Stimulated activated CD4-positive, alpha-beta T cell treated with anti-CD3 and anti-CD28 coated beads, Interleukin-1b, Interleukin-23, amount 100 ng/mL, for 48 hours (primary cell): ENCODE measurements around the gene GAK.
"Not testable (repeated sequence)": the region's sequence is repeated elsewhere in the genome, so short reads cannot be mapped to it uniquely, and the experiment has no call there.

Experiments
- DNase-seq: peaks from one replicate; pipeline ENCODE4 v3.0.0-alpha.2; 2020

The GAK gene

DNA sequence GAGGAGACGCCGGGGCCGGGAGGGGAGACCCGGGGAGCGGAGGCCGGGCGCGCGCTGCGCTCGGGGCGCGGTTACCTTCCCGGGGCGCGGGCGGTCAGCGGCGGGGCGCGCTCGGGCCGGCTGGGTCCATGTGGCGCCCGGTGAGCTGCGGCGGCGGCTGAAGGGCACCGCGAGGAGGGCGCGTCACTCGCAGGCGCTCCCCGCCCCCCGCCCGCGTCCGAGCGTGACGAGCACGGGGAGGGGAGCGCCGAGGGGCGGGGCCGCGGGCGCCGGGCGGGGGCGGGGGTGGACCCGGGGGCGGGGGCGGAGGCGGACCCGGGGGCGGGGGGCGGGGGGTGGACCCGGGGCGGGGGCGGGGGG, 106.2 kb downstream of the GAK start, which contains the start of gene CPLX1:
Gene CPLX1, minus strand, starts transcription at position 159 of the 360 bp plus-strand sequence. CDS start 1,607 bp downstream, outside the sequence.
- no peak for DNase-seq

DNA sequence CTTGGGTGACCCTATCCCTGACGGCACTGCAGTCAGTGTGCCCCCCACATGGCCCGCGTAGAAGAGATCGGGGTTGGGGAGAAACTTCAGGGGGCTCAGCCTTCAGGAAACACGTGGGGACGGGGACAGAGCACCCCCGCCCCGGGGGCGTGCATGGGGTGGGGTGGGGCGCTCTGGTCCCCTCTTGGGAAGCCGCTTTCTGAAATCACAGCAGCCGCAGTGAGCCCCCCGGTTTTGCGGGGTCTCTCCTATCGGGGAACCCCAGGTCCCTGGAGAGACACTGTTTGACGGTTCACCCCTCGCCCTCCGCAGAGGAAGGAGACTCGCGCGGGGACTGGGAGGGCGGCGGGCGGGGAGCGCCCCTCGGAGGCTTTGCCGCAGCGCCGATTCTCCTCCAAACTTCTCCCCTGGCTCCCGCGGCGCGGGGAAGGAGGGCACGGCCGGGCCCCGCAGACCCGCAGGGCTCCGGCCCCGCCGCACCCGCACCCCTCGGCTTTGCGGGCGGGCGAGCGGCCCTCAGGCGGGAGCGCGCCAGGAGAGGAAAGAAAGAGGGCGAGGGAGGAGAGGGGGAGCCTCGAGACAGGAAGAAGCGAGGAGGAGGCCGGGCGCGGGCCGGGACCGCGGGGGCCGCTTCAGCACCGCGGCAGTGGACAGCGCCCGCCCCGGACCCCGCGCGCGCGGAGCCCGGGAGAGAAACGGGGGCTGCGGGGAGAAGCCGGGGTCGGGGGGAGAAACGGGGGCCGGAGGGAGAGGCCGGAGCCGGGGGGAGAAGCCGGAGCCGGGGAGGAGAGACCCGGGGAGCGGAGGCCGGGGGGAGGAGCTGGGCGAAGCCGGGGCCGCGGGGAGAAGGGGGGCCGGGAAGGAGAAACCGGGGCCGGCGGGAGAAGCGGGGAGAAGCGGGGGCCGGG, 106.8 kb downstream of the GAK start:
- DNase-seq, result no peak

DNA sequence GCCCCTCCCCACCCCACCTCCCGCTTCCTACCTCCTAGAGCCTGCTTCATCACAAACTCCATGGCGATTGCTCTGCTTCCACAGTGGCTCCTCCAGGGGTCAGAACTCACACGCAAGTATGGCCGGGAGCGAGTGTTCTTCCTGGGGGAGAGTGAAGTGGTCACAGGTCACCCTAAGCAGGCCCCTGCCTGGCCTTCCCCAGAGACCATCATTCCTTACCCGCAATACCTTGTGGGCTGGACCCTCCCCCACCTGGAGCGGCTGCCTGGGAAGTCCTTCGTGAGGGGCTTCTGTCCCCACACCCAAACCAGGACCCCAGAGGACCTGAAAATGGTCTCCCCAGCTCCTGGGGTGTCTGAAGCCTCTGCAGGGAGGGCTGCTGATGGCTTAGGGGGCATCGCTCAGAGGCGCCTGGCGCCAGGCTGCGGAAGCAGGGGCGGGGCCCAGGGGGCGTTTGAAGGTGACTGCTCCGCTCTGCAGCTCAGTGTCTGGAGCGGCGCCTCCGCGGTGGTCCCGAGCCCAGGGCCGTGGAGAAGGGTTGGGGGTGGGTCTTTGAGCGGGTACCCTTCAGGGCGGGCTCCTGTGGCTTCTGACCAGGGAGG, 107.6 kb downstream of the GAK start:
- no peak for DNase-seq

DNA sequence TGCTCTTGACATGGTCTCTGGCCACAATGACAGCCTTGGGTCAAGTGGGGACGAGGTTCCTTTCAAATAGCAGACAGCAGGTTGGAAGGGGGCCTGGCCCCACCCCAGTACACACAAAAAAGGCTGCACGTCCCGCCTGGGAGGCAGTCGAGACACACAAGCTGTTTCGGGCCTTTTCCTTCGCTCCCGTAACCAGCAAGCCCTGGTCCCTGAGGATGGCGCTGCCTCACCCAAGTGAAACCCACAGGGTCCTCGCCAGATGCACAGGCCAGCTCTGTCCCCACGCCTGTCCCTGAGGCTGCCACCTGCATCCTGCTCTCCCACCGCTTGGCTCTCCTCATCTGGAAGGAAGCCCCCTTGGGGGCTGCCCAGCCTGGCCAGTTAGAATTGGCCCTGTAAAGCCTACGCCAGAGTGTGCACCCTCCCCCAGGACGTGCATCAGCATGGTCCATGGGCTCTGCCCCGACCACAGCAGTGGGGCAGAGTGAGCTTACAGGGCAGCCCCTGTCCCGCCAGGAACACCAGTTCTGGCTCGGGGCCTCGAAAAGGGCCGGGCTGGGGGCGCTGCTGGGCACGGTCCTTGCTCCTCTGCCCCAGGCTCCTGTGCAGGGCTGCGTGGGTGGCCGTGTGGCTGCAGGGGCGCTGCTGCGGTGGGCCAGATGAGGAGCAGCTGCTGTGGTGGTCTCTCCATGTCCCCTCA, 108.2 kb downstream of the GAK start:
- DNase-seq, result no peak

DNA sequence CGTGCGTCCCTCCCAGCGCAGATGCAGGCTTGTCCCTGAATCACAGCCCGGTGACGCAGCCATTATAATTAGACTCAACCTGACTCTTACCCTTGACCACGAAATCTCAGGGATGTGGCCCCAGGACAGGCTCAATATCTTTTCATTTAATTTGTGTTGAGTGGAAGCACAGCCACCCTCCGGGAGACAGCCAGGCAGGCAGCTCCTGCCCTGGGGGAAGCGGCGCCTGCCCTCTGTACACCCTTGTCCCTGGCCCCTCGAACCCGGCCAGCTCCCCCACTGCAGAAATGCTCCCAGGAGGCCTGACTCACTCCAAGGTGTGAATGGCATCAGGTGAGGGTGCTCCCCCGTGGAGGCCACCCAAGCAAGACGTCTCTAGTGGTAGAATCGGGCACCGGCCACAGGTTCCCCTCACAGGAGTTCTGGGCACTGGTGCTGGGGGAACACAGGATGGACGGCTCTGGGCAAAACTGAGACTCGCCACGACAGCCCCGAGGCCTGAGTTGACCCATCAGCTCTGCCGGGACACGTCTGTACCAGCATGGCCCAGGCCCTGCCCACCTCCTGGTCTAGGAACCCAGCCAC, 108.8 kb downstream of the GAK start:
- no peak for DNase-seq

DNA sequence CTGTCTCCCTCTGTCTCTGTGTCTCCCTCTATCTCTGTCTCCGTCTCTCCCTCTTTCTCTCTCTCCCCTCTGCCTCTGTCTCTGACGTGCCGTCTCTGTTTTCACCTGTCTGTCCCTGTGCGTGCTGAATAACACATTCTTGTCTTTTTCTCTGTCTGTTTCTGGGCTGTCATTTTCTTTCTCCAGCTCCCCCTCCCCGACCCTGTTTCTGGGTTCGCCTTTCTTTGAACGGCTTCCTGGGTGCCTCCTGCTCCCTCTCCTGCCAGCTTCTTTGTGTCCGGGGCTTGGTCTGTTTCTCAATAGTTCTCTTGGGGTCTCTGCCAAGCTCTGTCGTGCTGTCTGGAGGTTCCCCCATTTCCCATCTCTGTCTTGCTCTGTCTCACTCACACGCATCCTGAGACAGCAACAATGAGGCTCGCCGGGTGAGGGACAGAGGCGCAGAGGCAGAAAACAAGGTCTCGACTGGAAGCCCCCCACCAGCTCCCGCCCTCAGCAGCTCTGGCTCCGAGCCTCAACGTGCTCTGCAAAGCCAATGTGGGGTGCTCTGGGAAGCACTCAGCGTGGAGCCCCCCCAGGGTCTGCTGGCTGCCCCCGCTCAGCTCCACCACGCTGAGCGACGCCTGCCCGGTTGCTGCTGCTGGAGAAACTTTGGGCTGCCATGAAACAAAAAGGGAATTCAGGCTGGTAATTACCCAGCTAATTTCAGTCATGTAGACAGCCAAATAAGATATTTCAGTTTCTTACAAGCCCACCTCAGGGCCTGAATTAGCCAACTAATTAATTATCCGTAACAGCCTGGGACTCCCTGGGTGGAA, 109.5 kb downstream of the GAK start:
- DNase-seq, result no peak

DNA sequence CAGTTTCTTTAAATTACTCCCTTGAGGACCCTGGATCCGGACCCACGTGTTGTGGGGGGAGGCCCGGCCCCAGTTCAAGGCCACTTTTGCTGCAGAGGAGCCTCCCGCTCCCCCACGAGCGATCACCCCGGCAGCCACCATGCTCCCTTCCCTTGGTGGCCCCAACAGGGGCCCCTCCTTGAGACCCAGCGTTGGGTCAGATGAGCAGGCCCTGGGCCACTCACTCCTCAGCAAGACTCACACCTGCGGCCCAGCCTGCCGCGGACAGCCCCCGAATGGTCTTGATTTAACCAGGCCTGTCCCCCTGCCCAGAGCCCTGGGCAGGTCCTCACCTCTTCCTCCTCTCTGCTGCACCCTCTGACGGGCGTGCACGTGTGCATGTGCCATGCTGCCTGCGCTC, 110.5 kb downstream of the GAK start:
- DNase-seq, result no peak

DNA sequence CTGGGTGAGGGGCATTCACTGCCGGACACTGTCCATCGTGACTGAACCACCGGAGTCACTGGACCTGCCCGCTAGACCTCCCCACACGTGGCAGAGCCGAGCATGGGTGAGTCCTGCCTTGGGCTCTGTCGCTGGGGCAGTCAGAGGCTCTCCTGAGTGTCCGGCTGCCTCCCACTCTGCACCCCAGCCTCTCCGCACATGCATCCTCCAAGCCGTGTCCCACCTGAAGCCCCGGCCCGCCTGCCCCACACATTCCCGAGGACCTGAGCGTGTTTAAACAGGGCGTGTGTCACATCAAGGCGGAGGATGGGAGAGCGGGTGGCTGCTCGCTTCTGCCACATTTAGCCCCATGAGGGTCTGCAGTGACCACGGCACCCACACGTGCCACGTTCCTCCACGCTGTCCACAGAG, 110.9 kb downstream of the GAK start:
- DNase-seq, result no peak

DNA sequence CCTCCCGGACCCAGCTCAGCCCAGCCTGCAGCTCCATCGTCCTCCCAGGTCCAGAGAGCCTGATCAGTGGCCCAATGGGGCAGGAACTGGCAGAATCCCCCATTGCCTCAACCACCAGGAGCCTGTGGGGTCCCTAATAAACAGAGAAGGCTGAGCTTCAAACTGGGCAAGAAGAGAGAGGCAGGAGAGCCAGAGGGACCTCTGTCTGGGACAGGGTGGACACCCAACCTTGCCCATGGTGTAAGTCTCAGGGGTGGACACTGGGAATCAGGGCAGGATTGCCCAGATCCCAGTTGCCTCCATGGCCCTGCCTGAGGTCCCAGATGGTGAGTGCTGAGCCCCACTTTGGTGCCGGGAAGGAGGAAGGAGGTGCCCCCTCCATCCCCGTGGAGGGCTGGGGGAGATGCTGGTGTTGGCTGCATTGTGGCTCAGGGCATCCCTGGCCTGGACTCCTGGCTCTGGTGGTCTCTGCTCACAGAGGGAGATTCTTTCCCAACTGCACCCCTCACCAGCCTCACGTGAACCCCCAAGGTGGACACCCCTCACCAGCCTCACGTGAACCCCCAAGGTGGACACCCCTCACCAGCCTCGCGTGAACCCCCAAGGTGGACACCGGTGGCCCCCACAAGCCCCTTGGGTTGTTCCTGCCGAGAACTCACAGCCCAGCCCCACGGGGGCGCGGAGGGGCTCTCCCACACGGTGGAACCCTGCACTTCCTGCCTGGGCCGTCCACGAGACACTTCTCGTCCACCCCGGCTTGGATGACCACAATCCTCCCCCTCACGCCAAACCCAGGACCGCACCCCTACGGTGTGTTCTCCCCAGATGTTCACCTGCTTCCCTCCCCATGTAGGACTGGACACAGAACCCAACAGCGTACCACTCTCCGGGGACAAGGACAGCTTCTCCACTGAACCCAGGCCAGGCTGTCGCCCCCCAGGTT, 111.6 kb downstream of the GAK start:
- no peak for DNase-seq

DNA sequence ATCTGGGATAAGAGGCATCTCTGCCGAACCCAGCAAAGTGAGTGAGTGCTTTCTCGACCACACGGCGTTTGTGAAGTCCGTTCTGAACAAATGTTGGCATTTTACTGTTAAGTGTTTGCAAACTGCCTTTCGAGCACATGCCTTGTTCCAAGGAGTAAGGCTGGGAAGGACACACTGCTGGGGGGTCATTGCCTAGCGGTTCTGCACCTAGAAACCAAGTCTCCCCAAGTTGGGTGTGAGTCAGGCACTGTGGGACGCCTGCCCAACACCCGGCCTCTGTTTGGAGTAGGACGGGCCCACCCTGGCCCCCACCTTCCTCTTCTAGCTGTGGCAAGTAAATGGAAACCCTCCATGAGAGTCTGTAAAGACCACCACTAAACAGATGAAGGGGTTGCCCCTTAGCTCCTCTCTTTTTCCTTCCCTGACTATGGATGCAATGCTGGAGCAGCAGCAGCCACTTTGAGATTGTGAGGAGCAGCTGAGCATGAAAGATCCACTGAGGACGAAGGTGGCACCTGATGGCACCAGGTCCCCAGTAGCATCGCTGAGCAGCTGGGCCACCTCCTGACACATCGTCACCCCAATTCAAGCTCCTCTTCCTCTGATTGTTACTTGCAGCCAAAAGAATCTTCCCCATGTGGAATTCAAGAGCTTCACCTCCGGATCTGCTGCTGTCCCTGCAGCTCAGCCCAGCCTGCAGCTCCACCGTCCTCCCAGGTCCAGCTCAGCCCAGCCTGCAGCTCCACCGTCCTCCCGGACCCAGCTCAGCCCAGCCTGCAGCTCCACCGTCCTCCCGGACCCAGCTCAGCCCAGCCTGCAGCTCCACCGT, 112.5 kb downstream of the GAK start:
- no peak for DNase-seq

DNA sequence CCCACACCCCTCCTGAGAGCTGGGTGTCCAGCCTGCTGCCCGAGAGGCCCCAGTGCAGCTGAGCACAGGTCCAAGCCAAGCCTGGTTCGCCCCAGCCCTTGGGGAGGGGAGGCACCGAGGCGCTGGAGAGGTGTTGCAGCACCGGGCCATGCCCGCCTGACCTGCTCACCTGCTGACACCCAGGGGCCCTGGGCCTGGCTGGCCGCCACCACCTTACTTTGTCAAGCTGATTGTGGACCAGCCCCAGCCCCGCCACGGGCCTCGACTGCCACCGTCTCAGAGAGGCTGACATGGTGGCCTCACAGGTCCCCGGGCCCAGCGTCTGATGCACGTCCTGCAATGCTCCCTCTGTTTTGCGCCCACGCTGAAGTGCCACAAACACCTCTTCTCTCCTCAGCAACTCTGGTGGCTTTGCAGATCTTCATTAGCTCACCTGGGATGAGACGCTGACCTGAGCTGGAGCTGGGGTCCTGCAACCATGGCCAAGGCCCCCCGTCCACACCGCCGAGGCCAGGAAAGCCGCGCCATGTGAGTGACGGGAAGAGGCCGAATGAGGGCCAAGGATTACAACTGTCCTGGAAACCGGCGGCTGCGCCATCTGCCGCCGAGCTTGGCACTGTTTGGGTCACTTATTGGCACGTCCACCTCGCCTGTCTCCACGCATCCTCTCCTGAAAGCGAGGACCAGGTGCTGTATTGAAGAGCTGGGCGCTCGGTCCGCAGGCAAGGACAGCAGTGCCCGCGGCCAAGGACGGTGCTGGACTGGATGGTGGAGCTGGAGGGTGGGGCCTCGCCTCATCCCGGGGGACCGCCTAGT, 113.8 kb downstream of the GAK start:
- DNase-seq, result no peak

DNA sequence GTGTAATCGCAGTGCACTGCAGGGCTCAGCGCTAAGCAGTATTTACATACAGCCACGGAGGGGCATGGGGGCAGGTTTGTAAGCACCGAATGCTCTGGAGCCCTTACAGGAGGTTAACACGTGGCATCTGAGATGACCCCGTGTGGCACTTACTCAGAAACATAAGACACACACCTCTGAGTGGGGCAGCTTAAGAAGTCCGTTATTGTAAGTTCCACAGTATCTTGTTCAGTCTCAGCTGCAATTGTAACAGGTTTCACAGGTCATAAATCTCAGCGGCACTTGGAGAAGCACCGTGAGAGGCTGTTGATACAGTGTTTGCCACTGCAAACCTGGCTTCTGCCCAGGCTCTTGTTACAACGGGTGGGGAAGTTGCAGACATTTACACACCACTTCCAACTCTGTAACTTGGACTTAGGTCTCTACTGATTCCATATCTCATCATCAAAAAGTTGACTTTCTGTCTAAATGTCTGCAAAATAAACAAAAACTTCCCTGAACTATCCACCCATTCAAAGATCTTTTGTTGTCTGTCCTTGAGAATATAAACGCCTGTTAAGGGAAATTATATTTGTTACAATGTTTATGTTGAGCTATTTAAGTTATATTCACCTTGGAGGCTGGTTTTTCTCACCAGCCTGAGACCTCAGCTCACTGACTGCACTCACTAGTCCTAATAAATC, 116.5 kb downstream of the GAK start:
- no peak for DNase-seq

DNA sequence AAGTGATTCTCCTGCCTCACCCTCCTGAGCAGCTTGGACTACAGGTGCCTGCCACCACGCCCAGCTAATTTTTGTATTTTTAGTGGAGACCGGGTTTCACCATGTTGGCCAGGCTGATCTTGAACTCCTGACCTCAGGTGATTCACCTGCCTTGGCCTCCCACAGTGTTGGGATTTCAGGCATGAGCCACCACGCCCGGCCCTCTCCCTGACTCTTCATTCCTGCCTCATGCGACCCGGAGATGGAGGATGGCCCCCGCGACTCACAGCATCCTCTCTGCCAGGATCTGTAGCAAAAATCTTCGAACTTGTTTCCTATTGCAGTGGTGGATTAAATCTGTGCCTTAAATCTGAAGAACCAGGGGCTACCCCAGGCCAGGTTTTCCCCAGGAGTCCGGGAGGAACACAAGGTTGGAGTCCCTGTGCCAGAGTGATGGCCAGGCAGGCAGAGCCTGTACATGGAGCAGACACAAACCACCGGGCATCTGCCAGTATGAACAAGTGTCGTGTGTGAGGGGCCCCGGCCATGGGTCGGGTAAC, 117.7 kb downstream of the GAK start:
- no peak for DNase-seq

DNA sequence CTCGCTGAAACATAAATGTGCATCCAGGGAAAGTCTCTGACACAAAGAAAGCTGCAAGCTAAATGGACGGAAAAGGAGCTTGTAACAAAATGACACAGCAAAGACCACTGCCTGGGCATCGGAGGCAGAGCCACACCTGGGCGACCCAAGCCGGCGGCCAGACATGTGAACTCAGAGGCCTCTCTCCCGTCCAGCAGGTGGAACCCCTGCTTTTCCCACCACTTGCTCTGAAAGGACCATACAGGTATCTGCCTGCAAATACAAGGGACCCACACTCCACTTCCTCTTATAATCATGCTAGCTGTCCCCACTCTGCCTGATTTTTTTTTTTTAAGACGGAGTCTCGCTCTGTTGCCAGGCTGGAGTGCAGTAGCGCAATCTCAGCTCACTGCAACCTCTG, 118.2 kb downstream of the GAK start:
- DNase-seq, result no peak

DNA sequence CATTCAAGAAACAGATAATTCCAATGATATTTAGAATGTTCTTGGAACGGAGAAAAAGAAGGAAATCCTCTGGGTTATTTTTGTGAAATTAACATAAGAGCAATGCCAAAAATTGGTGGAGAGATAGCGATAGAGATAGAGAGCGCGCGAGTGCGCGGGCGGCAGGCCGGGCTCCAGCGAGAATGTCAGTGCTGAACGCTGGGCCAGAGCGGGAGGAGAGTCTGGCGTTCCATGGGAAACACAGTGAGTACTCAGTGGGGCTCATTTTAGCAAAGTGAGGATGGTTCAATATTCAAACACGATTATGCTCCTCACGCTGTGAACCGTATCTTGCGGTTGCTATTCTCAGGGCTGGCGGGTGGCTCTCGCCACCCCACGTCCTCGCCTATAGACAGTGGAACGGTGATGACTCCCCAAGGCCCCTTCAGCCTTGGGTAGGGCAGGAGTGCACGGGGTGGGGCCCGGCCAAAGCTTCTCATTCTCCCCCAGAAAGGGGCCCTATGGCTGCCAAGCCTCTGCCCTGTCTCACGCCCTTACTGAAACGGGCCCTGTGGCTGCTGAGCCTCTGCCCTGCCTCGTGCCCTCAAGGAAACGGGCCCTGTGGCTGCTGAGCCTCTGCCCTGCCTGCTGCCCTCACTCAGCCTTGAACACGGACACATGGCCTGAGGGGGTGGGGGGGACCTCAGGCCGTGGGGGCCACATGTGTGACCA, 123.1 kb downstream of the GAK start:
- no peak for DNase-seq

DNA sequence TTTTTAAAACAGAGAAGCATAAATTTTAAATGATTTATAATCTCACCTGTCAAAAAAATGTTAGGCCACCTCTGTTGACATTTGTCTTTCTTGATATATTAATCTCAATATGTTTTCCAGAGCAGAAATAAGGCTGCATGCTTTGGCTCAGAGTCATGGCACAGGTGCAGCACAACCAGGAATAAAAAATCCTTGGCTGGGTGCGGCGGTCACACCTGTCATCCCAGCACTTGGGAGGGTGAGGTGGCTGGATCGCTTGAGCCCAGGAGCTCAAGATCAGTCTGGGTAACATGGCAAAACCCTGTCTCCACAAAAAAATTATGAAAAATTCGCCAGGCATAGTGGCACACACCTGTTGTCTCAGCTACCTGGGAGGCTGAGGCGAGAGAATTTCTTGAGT, 124.3 kb downstream of the GAK start:
- no peak for DNase-seq

DNA sequence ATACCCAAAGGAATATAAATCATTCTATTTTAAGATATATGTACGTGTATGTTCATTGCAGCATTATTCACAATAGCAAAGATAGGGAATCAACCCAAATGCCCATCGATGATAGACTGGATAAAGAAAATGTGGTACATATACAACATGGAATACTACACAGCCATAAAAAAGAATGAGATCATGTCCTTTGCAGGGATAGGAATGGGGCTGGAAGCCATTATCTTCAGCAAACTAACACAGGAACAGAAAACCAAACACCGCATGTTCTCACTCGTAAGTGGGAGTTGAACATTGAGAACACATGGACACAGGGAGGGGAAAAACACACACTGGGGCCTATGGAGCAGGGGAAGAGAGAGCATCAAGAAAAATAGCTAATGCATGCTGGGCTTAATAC, 125.1 kb downstream of the GAK start:
- not testable (repeated sequence) for DNase-seq

DNA sequence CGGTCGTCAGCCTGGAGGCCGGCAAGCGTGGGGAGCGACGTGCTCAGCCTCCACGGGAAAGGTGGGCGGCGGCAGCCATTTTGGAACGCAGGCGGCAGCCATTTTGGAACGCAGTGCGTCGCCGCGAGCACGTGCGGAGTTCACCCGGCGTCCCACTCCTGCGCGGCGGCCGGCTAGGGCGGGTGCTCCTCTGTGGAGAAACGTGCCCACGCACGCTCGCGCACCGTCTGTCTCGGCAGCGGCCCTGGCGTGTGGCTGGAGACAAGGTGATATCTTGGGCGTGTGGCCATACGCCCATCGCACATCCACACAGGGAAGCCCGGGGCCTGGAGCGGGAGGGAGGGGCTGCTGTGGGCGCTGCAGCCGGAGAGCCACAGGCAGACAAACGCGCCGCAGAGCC, 127.3 kb downstream of the GAK start:
- no peak for DNase-seq
